ENCODE data around the gene IRAK1.
A peak's percentile ranks its signal among the peaks of the same experiment; 100 is the strongest.
"Not testable (repeated sequence)": the region's sequence is repeated elsewhere in the genome, so short reads cannot be mapped to it uniquely, and the experiment has no call there.

IRAK1 gene

GRCh38 chrX:154018518-154019060 lies 1.1 kb downstream of the IRAK1 start:
- no peak for DNase-seq

GRCh38 chrX:154017766-154018517 lies 1.8 kb downstream of the IRAK1 start:
- DNase-seq = no peak

- DNase-seq = no peak
These were observed 3.2 kb downstream of the IRAK1 start for GRCh38 chrX:154016366-154017076.

GRCh38 chrX:154015581-154016264 lies 4.0 kb downstream of the IRAK1 start:
- no peak for DNase-seq

GRCh38 chrX:154014429-154015380 lies 5.0 kb downstream of the IRAK1 start:
- no peak for DNase-seq

- peak; percentile 62 to 72 for DNase-seq
These were observed 5.9 kb downstream of the IRAK1 start for GRCh38 chrX:154013614-154014360.

GRCh38 chrX:154013001-154013421 lies 6.7 kb downstream of the IRAK1 start:
- no peak for DNase-seq

- DNase-seq = no peak
These were observed 7.2 kb downstream of the IRAK1 start for GRCh38 chrX:154012336-154012991.

GRCh38 chrX:154011376-154012335 lies 8.0 kb downstream of the IRAK1 start:
- DNase-seq = no peak

- no peak for DNase-seq
These were observed 9.2 kb downstream of the IRAK1 start for GRCh38 chrX:154010330-154011087.

GRCh38 chrX:154008521-154008920 lies 11.2 kb downstream of the IRAK1 start:
- no peak for DNase-seq

GRCh38 chrX:154006947-154007346 lies 12.8 kb downstream of the IRAK1 start:
- DNase-seq = no peak

- no peak for DNase-seq
These were observed 15.4 kb downstream of the IRAK1 start for GRCh38 chrX:154004315-154004714.

- peak; percentile 65 to 69 for DNase-seq
These were observed 17.4 kb downstream of the IRAK1 start for GRCh38 chrX:154002215-154002719.

- DNase-seq = no peak
These were observed 19.7 kb downstream of the IRAK1 start for GRCh38 chrX:154000051-154000450.

- DNase-seq = no peak
These were observed 20.2 kb downstream of the IRAK1 start for GRCh38 chrX:153999359-154000037.

- no peak for DNase-seq
These were observed 24.2 kb downstream of the IRAK1 start for GRCh38 chrX:153995504-153995903.

- DNase-seq = not testable (repeated sequence)
These were observed 25.3 kb downstream of the IRAK1 start for GRCh38 chrX:153994398-153994797.
